Common myeloid progenitor, CD34-positive (primary cell): ENCODE results near the gene GTF2A1.

Source experiments
- CTCF ChIA-PET: fragments of 350-600 bp; sonication (Branson Sonifier 250); formaldehyde crosslinking; loops from one replicate; lab custom pipeline; 2021; ENCODE audit warnings: antibody characterized with exemption; lab: Charles Lee
- POLR2A ChIA-PET: fragments of 350-600 bp; sonication (Branson Sonifier 250); formaldehyde crosslinking; loops from one replicate; lab custom pipeline; 2021; ENCODE audit warnings: antibody characterized with exemption; lab: Charles Lee
- DNase-seq, 3 donors: peaks; one replicate each; pipeline versions ENCODE4 v3.0.0 to v3.0.0-alpha.2; 2013
- H3K27ac ChIP-seq, 2 experiments: 1 replicate in 1 of 2; 2 replicates in 1 of 2; pipeline ENCODE4 v1.7.0; 2013; ENCODE audit warnings: inconsistent platforms in 2 of 2, low read length in 2 of 2, mild to moderate bottlenecking in 2 of 2, low read depth in 1 of 2, moderate library complexity in 1 of 2; ENCODE audit not compliant: severe bottlenecking in 2 of 2, insufficient read depth in 1 of 2, poor library complexity in 1 of 2
- H3K27me3 ChIP-seq, 5 experiments: replicated peaks in 2 of 5; 1 replicate in 3 of 5; 2 replicates in 2 of 5; pipeline versions ENCODE4 v1.6.1 to v1.7.0; 2013; ENCODE audit warnings: low read length in 4 of 5, mild to moderate bottlenecking in 2 of 5, moderate library complexity in 2 of 5, inconsistent platforms in 1 of 5; ENCODE audit not compliant: insufficient read depth in 5 of 5, control insufficient read depth in 4 of 5
- H3K36me3 ChIP-seq, 4 experiments: 1 replicate in 2 of 4; 2 replicates in 2 of 4; pipeline versions ENCODE4 v1.6.1 to v1.7.0; 2013; ENCODE audit warnings: low read length in 3 of 4, control low read depth in 1 of 4, mild to moderate bottlenecking in 1 of 4; ENCODE audit not compliant: control insufficient read depth in 4 of 4, insufficient read depth in 4 of 4
- H3K4me1 ChIP-seq, 4 experiments: 1 replicate in 3 of 4; 2 replicates in 1 of 4; pipeline versions ENCODE4 v1.6.1 to v1.7.1; 2013; ENCODE audit warnings: low read length in 3 of 4, mild to moderate bottlenecking in 3 of 4, control low read depth in 1 of 4, inconsistent platforms in 1 of 4, moderate library complexity in 1 of 4; ENCODE audit not compliant: control insufficient read depth in 4 of 4, insufficient read depth in 4 of 4; ENCODE audit errors: control extremely low read depth in 1 of 4
- H3K4me3 ChIP-seq, 7 experiments: 1 replicate in 4 of 7; 2 replicates in 3 of 7; pipeline versions ENCODE4 v1.5.1 to v1.7.0; 2013; ENCODE audit warnings: mild to moderate bottlenecking in 7 of 7, low read length in 6 of 7, moderate library complexity in 6 of 7, inconsistent platforms in 2 of 7, low read depth in 2 of 7, control low read depth in 1 of 7; ENCODE audit not compliant: insufficient read depth in 4 of 7, control insufficient read depth in 1 of 7; ENCODE audit errors: extremely low read depth in 1 of 7
- H3K9me3 ChIP-seq, 5 experiments: 1 replicate in 4 of 5; 2 replicates in 1 of 5; pipeline versions ENCODE4 v1.6.1 to v1.7.1; 2013; ENCODE audit warnings: low read length in 4 of 5, mild to moderate bottlenecking in 2 of 5, inconsistent platforms in 1 of 5, low read depth in 1 of 5, moderate library complexity in 1 of 5; ENCODE audit not compliant: control insufficient read depth in 4 of 5, insufficient read depth in 2 of 5; ENCODE audit errors: control extremely low read depth in 1 of 5
- WGBS: methylation state at CpG from one replicate; pipeline ENCODE4 v1.1.5; 2013; ENCODE audit not compliant: insufficient coverage; 5-methylcytosine and 5-hydroxymethylcytosine counted together

GTF2A1 gene

GRCh38 chr14:81153187-81153586 lies 67.6 kb downstream of the GTF2A1 start:
- ChIA-PET CTCF (interaction anchor here (1.6 kb wide), 1 partner anchor 10 kb away, joined by 3 read pairs; no protein-coding TSS in a partner anchor), POLR2A (no interaction called here)

GRCh38 chr14:81148635-81149034 lies 72.1 kb downstream of the GTF2A1 start:
- ChIA-PET POLR2A (no interaction called here), CTCF (no interaction called here)
- H3K27ac ChIP-seq, result no peak overlapping the region
- DNase-seq, result no peak
- H3K4me1 ChIP-seq, result peaks cover 0 to 3% (median 0%) of the 10 kb centered on the region in 4 experiments
- WGBS, result no CpG with 5 or more reads among the region's 4 CpGs
- H3K4me3 ChIP-seq, result no peak overlapping the region
- no peaks in the 10 kb centered on the region for H3K27me3 ChIP-seq
- no peaks in the 10 kb centered on the region for H3K36me3 ChIP-seq
- no peaks in the 10 kb centered on the region for H3K9me3 ChIP-seq

More at GRCh38 chr14:81153187-81153586, 67.6 kb downstream of the GTF2A1 start:
- Histone ChIP-seq H3K4me1 (peaks cover 0 to 5% (median 2%) of the 10 kb centered on the region in 4 experiments), H3K27me3 (no peaks in the 10 kb centered on the region), H3K4me3 (no peak overlapping the region), H3K36me3 (no peaks in the 10 kb centered on the region), H3K9me3 (no peaks in the 10 kb centered on the region), H3K27ac (no peak overlapping the region)
- WGBS, result no CpG with 5 or more reads among the region's 1 CpG
- DNase-seq, result no peak

- DNase-seq, result no peak
- H3K27me3 ChIP-seq, result no peaks in the 10 kb centered on the region
- ChIA-PET POLR2A (no interaction called here), CTCF (no interaction called here)
- H3K4me3 ChIP-seq, result no peak overlapping the region
- H3K4me1 ChIP-seq, result peaks cover 0 to 3% (median 0%) of the 10 kb centered on the region in 4 experiments
- H3K36me3 ChIP-seq, result no peaks in the 10 kb centered on the region
- H3K9me3 ChIP-seq, result no peaks in the 10 kb centered on the region
- H3K27ac ChIP-seq, result no peak overlapping the region
- 90% methylated on average over 1 of the region's 2 CpGs for WGBS
These were observed 73.4 kb downstream of the GTF2A1 start for GRCh38 chr14:81147140-81147897.

GRCh38 chr14:81144824-81145603 lies 75.7 kb downstream of the GTF2A1 start:
- POLR2A ChIA-PET, result no interaction called here
- no peak for DNase-seq
- no peaks in the 10 kb centered on the region for H3K9me3 ChIP-seq
- no peak overlapping the region for H3K27ac ChIP-seq
- H3K36me3 ChIP-seq, result no peaks in the 10 kb centered on the region
- no peak overlapping the region for H3K4me3 ChIP-seq
- CTCF ChIA-PET, result interaction anchor here (0.8 kb wide), 1 partner anchor 16 kb away, joined by 4 read pairs; no protein-coding TSS in a partner anchor
- no peaks in the 10 kb centered on the region for H3K27me3 ChIP-seq
- WGBS, result 100% methylated on average over 2 of the region's 3 CpGs
- peaks cover 0 to 3% (median 0%) of the 10 kb centered on the region in 4 experiments for H3K4me1 ChIP-seq

GRCh38 chr14:81143793-81144192 lies 77.0 kb downstream of the GTF2A1 start:
- Histone ChIP-seq H3K27me3 (no peaks in the 10 kb centered on the region), H3K27ac (no peak overlapping the region), H3K4me3 (no peak overlapping the region), H3K4me1 (peaks cover 0 to 3% (median 0%) of the 10 kb centered on the region in 4 experiments), H3K9me3 (no peaks in the 10 kb centered on the region), H3K36me3 (no peaks in the 10 kb centered on the region)
- CTCF ChIA-PET, result no interaction called here
- WGBS, result 97% methylated on average over 8 of the region's 8 CpGs
- POLR2A ChIA-PET, result no interaction called here
- DNase-seq, result no peak

GRCh38 chr14:81141426-81141825 lies 79.3 kb downstream of the GTF2A1 start:
- CTCF ChIA-PET, result no interaction called here
- Histone ChIP-seq H3K4me1 (no peaks in the 10 kb centered on the region), H3K9me3 (no peaks in the 10 kb centered on the region), H3K4me3 (no peak overlapping the region), H3K27me3 (peaks cover 0 to 3% (median 0%) of the 10 kb centered on the region in 5 experiments), H3K36me3 (no peaks in the 10 kb centered on the region), H3K27ac (no peak overlapping the region)
- no peak for DNase-seq
- POLR2A ChIA-PET, result no interaction called here
- WGBS, result no CpG with 5 or more reads among the region's 2 CpGs

- DNase-seq, result no peak
- Histone ChIP-seq H3K27ac (no peak overlapping the region), H3K4me1 (no peaks in the 10 kb centered on the region), H3K9me3 (peaks cover 0 to 2% (median 0%) of the 10 kb centered on the region in 5 experiments), H3K36me3 (no peaks in the 10 kb centered on the region), H3K27me3 (peaks cover 0 to 3% (median 0%) of the 10 kb centered on the region in 5 experiments), H3K4me3 (no peak overlapping the region)
- ChIA-PET POLR2A (no interaction called here), CTCF (no interaction called here)
- WGBS, result no CpG with 5 or more reads among the region's 6 CpGs
These were observed 82.3 kb downstream of the GTF2A1 start for GRCh38 chr14:81138429-81138828.
